SK-N-SH (cell line): ENCODE results near the gene SLC38A7. TPM values are rescaled to one million over a fixed set of nuclear protein-coding genes. Genes with fewer than 3 reads are reported as not detected.

ENCODE experiments used
- CTCF ChIA-PET: fragments of 300-600, 350-600 bp; formaldehyde crosslinking; extraction: SDS; loops from one replicate; lab custom pipeline; 2021; lab: Yijun Ruan, JAX
- POLR2A ChIA-PET: fragments of 350-600 bp; sonication (Branson Sonifier 250); formaldehyde crosslinking; extraction: SDS; loops from one replicate; lab custom pipeline; 2020; ENCODE audit warnings: antibody characterized with exemption, inconsistent platforms; lab: Yijun Ruan, JAX
- DNase-seq: peaks from one replicate; pipeline ENCODE4 v3.0.0; 2012
- H2AFZ ChIP-seq: fragments of 200-600 bp; sonication (generic); 2 replicates; pipeline ENCODE4 v1.8.1; 2016; ENCODE audit warnings: antibody characterized with exemption, mild to moderate bottlenecking, low read depth
- H3F3A ChIP-seq: fragments of 200-600 bp; sonication (generic); replicated peaks from 2 replicates; pipeline ENCODE3; 2016; ENCODE audit warnings: antibody characterized with exemption, mild to moderate bottlenecking; ENCODE audit not compliant: insufficient read depth
- H3K27ac ChIP-seq, 2 experiments: fragments of 200-500 bp in 1 of 2; fragments of 200-600 bp in 1 of 2; sonication (Bioruptor generic) in 1 of 2; sonication (generic), shearing (Covaris generic) in 1 of 2; 2 replicates each; pipeline versions ENCODE4 v1.5.1 to v1.6.1; 2014 to 2016; ENCODE audit warnings: low read depth in 2 of 2, inconsistent platforms in 1 of 2, low read length in 1 of 2, mild to moderate bottlenecking in 1 of 2, mixed read lengths in 1 of 2
- H3K27me3 ChIP-seq: fragments of 200-600 bp; sonication (generic), shearing (Covaris generic); 2 replicates; pipeline ENCODE4 v1.6.1; 2016; ENCODE audit warnings: mixed run types; ENCODE audit not compliant: insufficient read depth
- H3K36me3 ChIP-seq, 2 experiments: fragments of 200-500 bp in 1 of 2; fragments of 200-600 bp in 1 of 2; sonication (Bioruptor generic) in 1 of 2; sonication (generic) in 1 of 2; replicated peaks in 1 of 2; 2 replicates each; pipeline versions ENCODE3 to v1.5.1; 2014 to 2016; ENCODE audit warnings: low read length in 1 of 2, mild to moderate bottlenecking in 1 of 2; ENCODE audit not compliant: insufficient read depth in 2 of 2, control insufficient read depth in 1 of 2
- H3K4me1 ChIP-seq, 2 experiments: fragments of 200-500 bp in 1 of 2; fragments of 200-600 bp in 1 of 2; sonication (Bioruptor generic) in 1 of 2; sonication (generic), shearing (Covaris generic) in 1 of 2; 2 replicates each; pipeline versions ENCODE4 v1.5.1 to v1.6.1; 2014 to 2016; ENCODE audit warnings: low read depth in 1 of 2, low read length in 1 of 2, mixed run types in 1 of 2; ENCODE audit not compliant: insufficient read depth in 2 of 2, control insufficient read depth in 1 of 2
- H3K4me2 ChIP-seq: fragments of 200-600 bp; sonication (generic), shearing (Covaris generic); 2 replicates; pipeline ENCODE4 v1.6.1; 2017; ENCODE audit warnings: mixed run types
- H3K4me3 ChIP-seq, 2 experiments: fragments of 200-500 bp in 1 of 2; fragments of 200-600 bp in 1 of 2; sonication (Bioruptor generic) in 1 of 2; sonication (generic), shearing (Covaris generic) in 1 of 2; 2 replicates each; pipeline versions ENCODE4 v1.5.1 to v1.8.1; 2014 to 2016; ENCODE audit warnings: low read depth in 2 of 2, inconsistent platforms in 1 of 2, low read length in 1 of 2, mild to moderate bottlenecking in 1 of 2, mixed read lengths in 1 of 2, moderate library complexity in 1 of 2
- H3K79me2 ChIP-seq: fragments of 200-600 bp; sonication (generic); 2 replicates; pipeline ENCODE4 v1.8.1; 2017; ENCODE audit warnings: mild to moderate bottlenecking; ENCODE audit not compliant: insufficient read depth
- H3K9ac ChIP-seq: fragments of 200-600 bp; sonication (generic); 2 replicates; pipeline ENCODE4 v1.6.1; 2017; ENCODE audit warnings: mixed run types
- H3K9me2 ChIP-seq: fragments of 200-600 bp; sonication (generic); 2 replicates; pipeline ENCODE4 v1.6.1; 2017; ENCODE audit warnings: mixed run types
- H3K9me3 ChIP-seq: fragments of 200-600 bp; sonication (generic); 2 replicates; pipeline ENCODE4 v1.6.1; 2017; ENCODE audit warnings: mixed run types, mild to moderate bottlenecking, moderate library complexity
- H4K20me1 ChIP-seq: fragments of 200-600 bp; sonication (generic); 2 replicates; pipeline ENCODE4 v1.6.1; 2017; ENCODE audit warnings: mild to moderate bottlenecking, mixed run types; ENCODE audit not compliant: insufficient read depth
- CHD2 ChIP-seq: fragments of 150-350 bp; IDR thresholded peaks from 2 replicates; pipeline ENCODE4 v1.6.1; 2018; ENCODE audit warnings: low read length; ENCODE audit not compliant: partially characterized antibody
- EP300 ChIP-seq, 2 experiments: IDR thresholded peaks; 2 replicates each; pipeline versions ENCODE4 v1.4.0 to v1.6.1; 2012; ENCODE audit warnings: borderline replicate concordance in 1 of 2, low read depth in 1 of 2, low read length in 1 of 2
- GATA2 ChIP-seq: sonication (generic); formaldehyde crosslinking; IDR thresholded peaks from 2 replicates; pipeline ENCODE4 v1.5.0; 2020; ENCODE audit warnings: mild to moderate bottlenecking, missing genetic modification reagents
- IRF3 ChIP-seq: fragments of 150-350 bp; IDR thresholded peaks from 2 replicates; pipeline ENCODE4 v1.6.1; 2016; ENCODE audit warnings: mild to moderate bottlenecking, low read depth, low read length
- JUND ChIP-seq: IDR thresholded peaks from 2 replicates; pipeline ENCODE4 v1.4.0; 2012
- MAX ChIP-seq: IDR thresholded peaks from 2 replicates; pipeline ENCODE4 v1.4.0; 2012; ENCODE audit warnings: low read depth
- MEF2A ChIP-seq: IDR thresholded peaks from 2 replicates; pipeline ENCODE4 v1.4.0; 2012; ENCODE audit warnings: low read depth, borderline replicate concordance
- MXI1 ChIP-seq: IDR thresholded peaks from 2 replicates; pipeline ENCODE4 v1.6.1; 2012; ENCODE audit warnings: mild to moderate bottlenecking, low read depth, low read length, improper control_type of control experiment
- NRF1 ChIP-seq: IDR thresholded peaks from 2 replicates; pipeline ENCODE4 v1.6.1; 2012; ENCODE audit warnings: low read depth, mild to moderate bottlenecking, low read length
- POLR2AphosphoS5 ChIP-seq: IDR thresholded peaks from 2 replicates; pipeline ENCODE4 v1.6.1; 2012; ENCODE audit warnings: low read depth, low read length
- RCOR1 ChIP-seq: fragments of 150-350 bp; IDR thresholded peaks from 2 replicates; pipeline ENCODE4 v1.6.1; 2017; ENCODE audit warnings: antibody characterized with exemption, low read length
- YY1 ChIP-seq: IDR thresholded peaks from 2 replicates; pipeline ENCODE4 v1.4.0; 2012; ENCODE audit warnings: low read depth, mild to moderate bottlenecking
- WGBS: methylation state at CpG from one replicate; pipeline ENCODE4 v1.1.6; 2017; ENCODE audit warnings: low lambda C conversion rate; 5-methylcytosine and 5-hydroxymethylcytosine counted together
- polyA plus RNA-seq, 3 experiments: library from polyadenylated mRNA; depleted of rRNA; stranded (reverse); fragments of >200 nt; gene quantifications; 2 replicates each; pipeline ENCODE4 v1.2.3, GENCODE V29; 2012
- TF ChIP-seq, protein P1 (sequence below): fragments of 150-350 bp; IDR thresholded peaks from 2 replicates; pipeline ENCODE4 v1.6.1; 2017; ENCODE audit warnings: antibody characterized with exemption, low read length, low read depth, borderline replicate concordance
- TF ChIP-seq, protein P2 (sequence below): IDR thresholded peaks from 2 replicates; pipeline ENCODE4; 2012
- TF ChIP-seq, protein P3 (sequence below): IDR thresholded peaks from 2 replicates; pipeline ENCODE4 v1.4.0; 2012; ENCODE audit warnings: low read depth, borderline replicate concordance

Gene SLC38A7
- polyA plus RNA-seq, 1 of the 3 experiments (the other 2 are of a cell fraction), result 14.1 TPM

DNA sequence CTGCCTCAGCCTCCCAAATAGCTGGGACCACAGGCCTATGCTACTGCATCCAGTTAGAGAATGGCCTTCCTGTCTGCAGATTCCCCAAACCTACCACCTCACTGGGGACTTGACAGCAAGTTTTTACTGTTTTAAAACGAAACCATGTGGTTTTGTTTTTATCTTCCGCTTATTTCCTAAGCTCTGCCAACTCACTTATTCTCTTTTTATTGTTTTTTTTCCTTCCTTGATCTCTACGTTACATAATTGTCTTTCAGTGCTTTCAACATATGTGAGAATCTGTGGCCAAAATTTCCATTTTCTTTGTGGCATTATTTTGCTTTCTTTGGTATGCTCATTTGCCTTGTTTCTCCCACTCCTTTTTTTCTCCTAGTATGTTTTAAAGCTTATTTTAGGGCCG is 14.6 kb upstream of the SLC38A7 start:
- no peak for DNase-seq
- Histone ChIP-seq H3K4me3 (no peak overlapping the region), H3K79me2 (no peaks in the 10 kb centered on the region), H3K9me3 (no peaks in the 10 kb centered on the region), H3K36me3 (no peaks in the 10 kb centered on the region)
- WGBS, result 69% methylated on average over 4 of the region's 4 CpGs
- POLR2A ChIA-PET, result no interaction called here
- TF ChIP-seq, protein P1, sequence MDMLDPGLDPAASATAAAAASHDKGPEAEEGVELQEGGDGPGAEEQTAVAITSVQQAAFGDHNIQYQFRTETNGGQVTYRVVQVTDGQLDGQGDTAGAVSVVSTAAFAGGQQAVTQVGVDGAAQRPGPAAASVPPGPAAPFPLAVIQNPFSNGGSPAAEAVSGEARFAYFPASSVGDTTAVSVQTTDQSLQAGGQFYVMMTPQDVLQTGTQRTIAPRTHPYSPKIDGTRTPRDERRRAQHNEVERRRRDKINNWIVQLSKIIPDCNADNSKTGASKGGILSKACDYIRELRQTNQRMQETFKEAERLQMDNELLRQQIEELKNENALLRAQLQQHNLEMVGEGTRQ, result no peak
- no peak for TF ChIP-seq CHD2
- no peak for TF ChIP-seq JUND
- TF ChIP-seq GATA2 (CRISPR knock-in tag), result no peak
- TF ChIP-seq NRF1, result no peak
- TF ChIP-seq MXI1, result no peak
- no peak for TF ChIP-seq EP300 (IDR thresholded peaks at IDR 0.05; ENCODE audit: borderline replicate concordance in 1 of 2, low read depth in 1 of 2, low read length in 1 of 2)
- TF ChIP-seq POLR2AphosphoS5, result no peak
- TF ChIP-seq, protein P2, sequence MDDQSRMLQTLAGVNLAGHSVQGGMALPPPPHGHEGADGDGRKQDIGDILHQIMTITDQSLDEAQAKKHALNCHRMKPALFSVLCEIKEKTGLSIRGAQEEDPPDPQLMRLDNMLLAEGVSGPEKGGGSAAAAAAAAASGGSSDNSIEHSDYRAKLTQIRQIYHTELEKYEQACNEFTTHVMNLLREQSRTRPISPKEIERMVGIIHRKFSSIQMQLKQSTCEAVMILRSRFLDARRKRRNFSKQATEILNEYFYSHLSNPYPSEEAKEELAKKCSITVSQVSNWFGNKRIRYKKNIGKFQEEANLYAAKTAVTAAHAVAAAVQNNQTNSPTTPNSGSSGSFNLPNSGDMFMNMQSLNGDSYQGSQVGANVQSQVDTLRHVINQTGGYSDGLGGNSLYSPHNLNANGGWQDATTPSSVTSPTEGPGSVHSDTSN, result no peak
- TF ChIP-seq, all 33 proteins: peak for 0
- no peaks in the 10 kb centered on the region for H3F3A ChIP-seq
- H3K9ac ChIP-seq, result no peak overlapping the region
- H3K4me1 ChIP-seq, result no peaks in the 10 kb centered on the region
- no peak overlapping the region for H2AFZ ChIP-seq
- no peaks in the 10 kb centered on the region for H3K9me2 ChIP-seq
- H3K4me2 ChIP-seq, result no peak overlapping the region
- no peaks in the 10 kb centered on the region for H4K20me1 ChIP-seq
- no peak overlapping the region for H3K27ac ChIP-seq
- CTCF ChIA-PET, result interaction anchor here (0.7 to 1.6 kb wide), 2 partner anchors 47 to 57 kb away, joined by 3 read pairs; no protein-coding TSS in a partner anchor
- H3K27me3 ChIP-seq, result no peaks in the 10 kb centered on the region

GRCh38 chr16:58695368-58695767 is 10.8 kb upstream of the SLC38A7 start:
- no peak overlapping the region for H3K27ac ChIP-seq
- H2AFZ ChIP-seq, result no peak overlapping the region
- H3F3A ChIP-seq, result no peaks in the 10 kb centered on the region
- no peaks in the 10 kb centered on the region for H3K9me3 ChIP-seq
- no peak for TF ChIP-seq MAX
- no peak for TF ChIP-seq CHD2
- TF ChIP-seq EP300 (IDR thresholded peaks at IDR 0.05; ENCODE audit: borderline replicate concordance in 1 of 2, low read depth in 1 of 2, low read length in 1 of 2), result no peak
- TF ChIP-seq MXI1, result no peak
- no peak for TF ChIP-seq IRF3
- TF ChIP-seq MEF2A, result no peak
- TF ChIP-seq JUND, result no peak
- TF ChIP-seq YY1, result no peak
- TF ChIP-seq, protein P3, sequence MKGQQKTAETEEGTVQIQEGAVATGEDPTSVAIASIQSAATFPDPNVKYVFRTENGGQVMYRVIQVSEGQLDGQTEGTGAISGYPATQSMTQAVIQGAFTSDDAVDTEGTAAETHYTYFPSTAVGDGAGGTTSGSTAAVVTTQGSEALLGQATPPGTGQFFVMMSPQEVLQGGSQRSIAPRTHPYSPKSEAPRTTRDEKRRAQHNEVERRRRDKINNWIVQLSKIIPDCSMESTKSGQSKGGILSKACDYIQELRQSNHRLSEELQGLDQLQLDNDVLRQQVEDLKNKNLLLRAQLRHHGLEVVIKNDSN, result no peak
- TF ChIP-seq, protein P2, result no peak
- TF ChIP-seq, protein P1, result no peak
- TF ChIP-seq RCOR1, result no peak
- no peaks in the 10 kb centered on the region for H4K20me1 ChIP-seq
- H3K36me3 ChIP-seq, result no peaks in the 10 kb centered on the region
- no peaks in the 10 kb centered on the region for H3K79me2 ChIP-seq
- H3K9me2 ChIP-seq, result no peaks in the 10 kb centered on the region
- H3K4me3 ChIP-seq, result no peak overlapping the region
- ChIA-PET CTCF (interaction anchor here (0.6 kb wide), 1 partner anchor 257 kb away, joined by 3 read pairs; no protein-coding TSS in a partner anchor), POLR2A (no interaction called here)
- no peaks in the 10 kb centered on the region for H3K4me1 ChIP-seq
- no peak overlapping the region for H3K4me2 ChIP-seq
- H3K9ac ChIP-seq, result no peak overlapping the region
- no peaks in the 10 kb centered on the region for H3K27me3 ChIP-seq
- DNase-seq, result no peak
- WGBS, result 6% methylated on average over 1 of the region's 1 CpG
